ENCODE data around the gene PRUNE2. TPM values are rescaled to one million over a fixed set of nuclear protein-coding genes. Genes with fewer than 3 reads are reported as not detected.

The PRUNE2 gene
- total RNA-seq, 1 donor from 2014 or later = 7.8 TPM

GRCh38 chr9:76580188-76580587 is 325.7 kb downstream of the PRUNE2 start:
- H3K27me3 ChIP-seq (ENCODE audit: control insufficient read depth in 3 of 3, insufficient read depth in 3 of 3, low read length in 3 of 3) = no peaks in the 10 kb centered on the region
- no peaks in the 10 kb centered on the region for H3K4me1 ChIP-seq (ENCODE audit: control insufficient read depth in 3 of 3, insufficient read depth in 3 of 3, low read length in 3 of 3)
- H3K9ac ChIP-seq (ENCODE audit: low read depth in 1 of 3, low read length in 3 of 3) = no peak overlapping the region
- no peak overlapping the region for H3K4me3 ChIP-seq (ENCODE audit: low read length in 3 of 3)
- no peaks in the 10 kb centered on the region for H3K9me3 ChIP-seq (ENCODE audit: control insufficient read depth in 3 of 3, low read length in 3 of 3)
- H3K27ac ChIP-seq (ENCODE audit: low read depth, low read length) = no peak overlapping the region
- H3K36me3 ChIP-seq (ENCODE audit: control insufficient read depth in 3 of 3, insufficient read depth in 3 of 3, low read length in 3 of 3) = no peaks in the 10 kb centered on the region

DNA sequence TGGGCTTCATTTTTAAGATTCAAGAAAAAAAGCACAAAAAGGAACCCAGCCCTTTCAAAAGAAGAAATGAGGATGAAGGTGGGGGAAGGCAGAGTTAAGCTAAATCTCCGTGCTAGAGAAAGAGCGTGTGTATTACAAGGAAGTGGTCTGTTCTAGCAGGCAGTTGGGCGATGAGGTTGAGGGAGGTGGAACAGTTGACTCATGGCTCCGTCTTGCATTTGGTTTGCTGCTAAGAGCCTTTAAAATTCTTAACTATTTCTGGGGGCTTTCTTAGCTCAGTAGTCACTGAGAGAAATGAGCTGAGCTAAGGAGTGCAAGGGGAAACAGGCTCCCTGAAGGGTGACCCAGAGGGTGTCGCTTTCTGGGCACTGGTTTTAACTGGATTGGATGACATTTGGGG is 329.6 kb downstream of the PRUNE2 start:
- no peak overlapping the region for H3K9ac ChIP-seq (ENCODE audit: low read depth in 1 of 3, low read length in 3 of 3)
- H3K27ac ChIP-seq (ENCODE audit: low read depth, low read length) = no peak overlapping the region
- H3K4me1 ChIP-seq (ENCODE audit: control insufficient read depth in 3 of 3, insufficient read depth in 3 of 3, low read length in 3 of 3) = no peaks in the 10 kb centered on the region
- no peak overlapping the region for H3K4me3 ChIP-seq (ENCODE audit: low read length in 3 of 3)
- H3K27me3 ChIP-seq (ENCODE audit: control insufficient read depth in 3 of 3, insufficient read depth in 3 of 3, low read length in 3 of 3) = peaks cover 0 to 3% (median 0%) of the 10 kb centered on the region in 3 donors
- H3K36me3 ChIP-seq (ENCODE audit: control insufficient read depth in 3 of 3, insufficient read depth in 3 of 3, low read length in 3 of 3) = no peaks in the 10 kb centered on the region
- no peaks in the 10 kb centered on the region for H3K9me3 ChIP-seq (ENCODE audit: control insufficient read depth in 3 of 3, low read length in 3 of 3)

GRCh38 chr9:76575761-76576160 is 330.2 kb downstream of the PRUNE2 start:
- no peaks in the 10 kb centered on the region for H3K4me1 ChIP-seq (ENCODE audit: control insufficient read depth in 3 of 3, insufficient read depth in 3 of 3, low read length in 3 of 3)
- H3K4me3 ChIP-seq (ENCODE audit: low read length in 3 of 3) = no peak overlapping the region
- no peak overlapping the region for H3K9ac ChIP-seq (ENCODE audit: low read depth in 1 of 3, low read length in 3 of 3)
- H3K36me3 ChIP-seq (ENCODE audit: control insufficient read depth in 3 of 3, insufficient read depth in 3 of 3, low read length in 3 of 3) = no peaks in the 10 kb centered on the region
- H3K27me3 ChIP-seq (ENCODE audit: control insufficient read depth in 3 of 3, insufficient read depth in 3 of 3, low read length in 3 of 3) = peaks cover 0 to 3% (median 0%) of the 10 kb centered on the region in 3 donors
- H3K27ac ChIP-seq (ENCODE audit: low read depth, low read length) = no peak overlapping the region
- peaks cover 0 to under 1% (median 0%) of the 10 kb centered on the region in 3 donors for H3K9me3 ChIP-seq (ENCODE audit: control insufficient read depth in 3 of 3, low read length in 3 of 3)

DNA sequence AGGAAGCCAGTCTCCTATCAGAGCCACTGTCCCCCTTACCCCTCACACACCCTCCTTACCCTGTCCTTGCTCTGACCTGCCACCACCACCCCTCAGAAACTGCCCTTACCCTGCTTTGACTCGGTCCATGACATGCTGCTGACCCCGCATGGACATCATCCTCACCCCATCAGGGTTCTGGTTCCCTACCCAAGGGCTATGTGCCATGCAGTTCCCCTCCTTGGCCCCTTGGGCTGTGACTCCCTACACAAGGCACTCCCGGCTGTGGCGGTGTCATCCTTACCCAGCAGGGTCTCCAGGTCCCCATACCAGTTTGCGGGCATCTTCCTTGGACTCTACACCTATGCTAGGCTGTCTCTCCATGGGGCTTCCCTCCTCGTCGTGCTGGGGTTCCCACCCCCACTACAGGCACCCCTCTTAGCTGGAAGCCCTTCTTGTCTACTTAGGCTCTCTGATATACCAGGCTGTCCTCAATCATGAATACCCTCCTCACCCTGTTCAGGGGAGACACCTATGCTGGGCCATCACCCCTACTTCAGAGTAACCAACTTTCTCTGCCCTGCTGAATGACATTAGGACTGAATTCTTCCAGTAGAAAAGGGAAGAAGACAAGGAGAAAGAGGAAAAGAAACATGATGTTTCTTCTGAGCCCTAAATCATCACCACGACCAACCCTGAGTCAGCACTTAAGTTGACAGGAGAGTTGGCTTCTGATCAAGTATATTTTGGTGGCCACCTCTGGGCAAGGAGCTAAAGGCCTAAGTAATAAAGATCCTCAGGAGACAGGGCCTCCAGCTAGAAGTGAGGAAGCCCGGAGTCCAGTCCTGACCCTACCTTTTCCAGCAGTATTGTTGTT is 331.8 kb downstream of the PRUNE2 start:
- H3K9ac ChIP-seq (ENCODE audit: low read depth in 1 of 3, low read length in 3 of 3) = no peak overlapping the region
- peaks cover 0 to 3% (median 0%) of the 10 kb centered on the region in 3 donors for H3K27me3 ChIP-seq (ENCODE audit: control insufficient read depth in 3 of 3, insufficient read depth in 3 of 3, low read length in 3 of 3)
- H3K4me1 ChIP-seq (ENCODE audit: control insufficient read depth in 3 of 3, insufficient read depth in 3 of 3, low read length in 3 of 3) = no peaks in the 10 kb centered on the region
- H3K4me3 ChIP-seq (ENCODE audit: low read length in 3 of 3) = no peak overlapping the region
- peaks cover 0 to 4% (median 0%) of the 10 kb centered on the region in 3 donors for H3K9me3 ChIP-seq (ENCODE audit: control insufficient read depth in 3 of 3, low read length in 3 of 3)
- no peak overlapping the region for H3K27ac ChIP-seq (ENCODE audit: low read depth, low read length)
- no peaks in the 10 kb centered on the region for H3K36me3 ChIP-seq (ENCODE audit: control insufficient read depth in 3 of 3, insufficient read depth in 3 of 3, low read length in 3 of 3)

DNA sequence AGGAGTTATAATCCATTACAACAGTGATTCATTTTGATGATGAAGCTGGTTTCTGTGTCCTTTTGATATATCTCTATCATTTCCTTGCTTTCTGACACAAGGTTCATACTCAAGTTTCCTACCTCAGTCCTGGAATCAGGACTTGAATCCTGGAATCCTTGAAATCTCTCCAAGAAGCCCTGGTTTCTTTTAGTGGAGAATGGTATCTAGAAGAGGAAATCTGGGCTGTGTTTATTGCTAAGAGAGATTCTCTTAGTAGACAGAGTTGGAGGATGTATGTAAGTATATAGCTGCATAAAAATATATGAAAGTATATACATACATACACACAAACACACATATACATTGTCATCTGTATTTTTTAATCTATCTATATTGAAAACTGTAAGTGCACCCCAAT is 332.5 kb downstream of the PRUNE2 start:
- Histone ChIP-seq H3K36me3 (ENCODE audit: control insufficient read depth in 3 of 3, insufficient read depth in 3 of 3, low read length in 3 of 3) (no peaks in the 10 kb centered on the region), H3K9me3 (ENCODE audit: control insufficient read depth in 3 of 3, low read length in 3 of 3) (peaks cover 0 to 4% (median 0%) of the 10 kb centered on the region in 3 donors), H3K4me1 (ENCODE audit: control insufficient read depth in 3 of 3, insufficient read depth in 3 of 3, low read length in 3 of 3) (no peaks in the 10 kb centered on the region), H3K4me3 (ENCODE audit: low read length in 3 of 3) (no peak overlapping the region), H3K9ac (ENCODE audit: low read depth in 1 of 3, low read length in 3 of 3) (no peak overlapping the region), H3K27me3 (ENCODE audit: control insufficient read depth in 3 of 3, insufficient read depth in 3 of 3, low read length in 3 of 3) (peaks cover 0 to 3% (median 0%) of the 10 kb centered on the region in 3 donors), H3K27ac (ENCODE audit: low read depth, low read length) (no peak overlapping the region)

- no peaks in the 10 kb centered on the region for H3K4me1 ChIP-seq (ENCODE audit: control insufficient read depth in 3 of 3, insufficient read depth in 3 of 3, low read length in 3 of 3)
- H3K27me3 ChIP-seq (ENCODE audit: control insufficient read depth in 3 of 3, insufficient read depth in 3 of 3, low read length in 3 of 3) = peaks cover 0 to 3% (median 0%) of the 10 kb centered on the region in 3 donors
- H3K9me3 ChIP-seq (ENCODE audit: control insufficient read depth in 3 of 3, low read length in 3 of 3) = peaks cover 0 to 4% (median 0%) of the 10 kb centered on the region in 3 donors
- no peak overlapping the region for H3K4me3 ChIP-seq (ENCODE audit: low read length in 3 of 3)
- H3K27ac ChIP-seq (ENCODE audit: low read depth, low read length) = no peak overlapping the region
- H3K9ac ChIP-seq (ENCODE audit: low read depth in 1 of 3, low read length in 3 of 3) = no peak overlapping the region
- no peaks in the 10 kb centered on the region for H3K36me3 ChIP-seq (ENCODE audit: control insufficient read depth in 3 of 3, insufficient read depth in 3 of 3, low read length in 3 of 3)
Observed at GRCh38 chr9:76572151-76572550, 333.8 kb downstream of the PRUNE2 start.

GRCh38 chr9:76571743-76572146 is 334.2 kb downstream of the PRUNE2 start:
- Histone ChIP-seq H3K4me3 (ENCODE audit: low read length in 3 of 3) (peak overlapping the region in 2 of 3 donors; percentile 37 to 48), H3K27ac (ENCODE audit: low read depth, low read length) (no peak overlapping the region), H3K9me3 (ENCODE audit: control insufficient read depth in 3 of 3, low read length in 3 of 3) (peaks cover 0 to 4% (median 0%) of the 10 kb centered on the region in 3 donors), H3K27me3 (ENCODE audit: control insufficient read depth in 3 of 3, insufficient read depth in 3 of 3, low read length in 3 of 3) (peaks cover 0 to 3% (median 0%) of the 10 kb centered on the region in 3 donors), H3K9ac (ENCODE audit: low read depth in 1 of 3, low read length in 3 of 3) (no peak overlapping the region), H3K4me1 (ENCODE audit: control insufficient read depth in 3 of 3, insufficient read depth in 3 of 3, low read length in 3 of 3) (no peaks in the 10 kb centered on the region), H3K36me3 (ENCODE audit: control insufficient read depth in 3 of 3, insufficient read depth in 3 of 3, low read length in 3 of 3) (no peaks in the 10 kb centered on the region)

DNA sequence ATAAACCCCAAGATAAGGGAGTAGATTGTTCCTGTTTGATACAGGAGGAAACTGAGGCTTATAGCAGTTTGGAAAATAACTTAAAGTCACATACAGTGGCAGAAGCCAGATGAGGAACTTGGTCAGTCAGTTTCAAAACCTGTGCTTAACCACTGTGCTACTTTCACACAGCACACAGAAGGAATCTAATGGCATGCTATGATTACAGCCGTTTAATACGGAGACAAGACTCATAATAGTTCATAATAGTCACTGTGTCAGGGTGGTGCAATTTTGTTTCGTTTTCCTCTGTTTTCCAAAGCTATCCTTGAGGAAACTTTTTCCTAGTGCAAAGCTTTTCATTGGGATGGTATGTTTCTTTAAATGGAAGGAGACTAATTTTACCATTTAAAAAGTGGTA is 334.6 kb downstream of the PRUNE2 start:
- H3K36me3 ChIP-seq (ENCODE audit: control insufficient read depth in 3 of 3, insufficient read depth in 3 of 3, low read length in 3 of 3) = no peaks in the 10 kb centered on the region
- H3K27me3 ChIP-seq (ENCODE audit: control insufficient read depth in 3 of 3, insufficient read depth in 3 of 3, low read length in 3 of 3) = peaks cover 0 to 3% (median 0%) of the 10 kb centered on the region in 3 donors
- H3K9ac ChIP-seq (ENCODE audit: low read depth in 1 of 3, low read length in 3 of 3) = no peak overlapping the region
- H3K4me1 ChIP-seq (ENCODE audit: control insufficient read depth in 3 of 3, insufficient read depth in 3 of 3, low read length in 3 of 3) = no peaks in the 10 kb centered on the region
- H3K9me3 ChIP-seq (ENCODE audit: control insufficient read depth in 3 of 3, low read length in 3 of 3) = peaks cover 0 to 4% (median 0%) of the 10 kb centered on the region in 3 donors
- H3K4me3 ChIP-seq (ENCODE audit: low read length in 3 of 3) = peak overlapping the region; percentile 30 to 48 (median 37)
- no peak overlapping the region for H3K27ac ChIP-seq (ENCODE audit: low read depth, low read length)

- Histone ChIP-seq H3K27ac (ENCODE audit: low read depth, low read length) (no peak overlapping the region), H3K4me3 (ENCODE audit: low read length in 3 of 3) (peak overlapping the region in 1 of 3 donors; percentile 48)
Observed at GRCh38 chr9:76570826-76571225, 335.1 kb downstream of the PRUNE2 start.

GRCh38 chr9:76567086-76567485 is 338.8 kb downstream of the PRUNE2 start:
- H3K27me3 ChIP-seq (ENCODE audit: control insufficient read depth in 3 of 3, insufficient read depth in 3 of 3, low read length in 3 of 3) = no peaks in the 10 kb centered on the region
- H3K4me3 ChIP-seq (ENCODE audit: low read length in 3 of 3) = no peak overlapping the region
- no peaks in the 10 kb centered on the region for H3K4me1 ChIP-seq (ENCODE audit: control insufficient read depth in 3 of 3, insufficient read depth in 3 of 3, low read length in 3 of 3)
- H3K9me3 ChIP-seq (ENCODE audit: control insufficient read depth in 3 of 3, low read length in 3 of 3) = peaks cover 0 to 4% (median 0%) of the 10 kb centered on the region in 3 donors
- H3K36me3 ChIP-seq (ENCODE audit: control insufficient read depth in 3 of 3, insufficient read depth in 3 of 3, low read length in 3 of 3) = no peaks in the 10 kb centered on the region
- H3K9ac ChIP-seq (ENCODE audit: low read depth in 1 of 3, low read length in 3 of 3) = no peak overlapping the region
- H3K27ac ChIP-seq (ENCODE audit: low read depth, low read length) = no peak overlapping the region

More at GRCh38 chr9:76570826-76571225, 335.1 kb downstream of the PRUNE2 start:
- H3K27me3 ChIP-seq (ENCODE audit: control insufficient read depth in 3 of 3, insufficient read depth in 3 of 3, low read length in 3 of 3) = peaks cover 0 to 3% (median 0%) of the 10 kb centered on the region in 3 donors
- no peaks in the 10 kb centered on the region for H3K4me1 ChIP-seq (ENCODE audit: control insufficient read depth in 3 of 3, insufficient read depth in 3 of 3, low read length in 3 of 3)
- no peaks in the 10 kb centered on the region for H3K36me3 ChIP-seq (ENCODE audit: control insufficient read depth in 3 of 3, insufficient read depth in 3 of 3, low read length in 3 of 3)
- H3K9me3 ChIP-seq (ENCODE audit: control insufficient read depth in 3 of 3, low read length in 3 of 3) = peaks cover 0 to 4% (median 0%) of the 10 kb centered on the region in 3 donors
- no peak overlapping the region for H3K9ac ChIP-seq (ENCODE audit: low read depth in 1 of 3, low read length in 3 of 3)

All from skeletal muscle tissue (tissue), 4 donors.